ENCODE data around the gene MACROD2. TPM values are rescaled to one million over a fixed set of nuclear protein-coding genes. Genes with fewer than 3 reads are reported as not detected.
A peak's percentile ranks its signal among the peaks of the same experiment; 100 is the strongest.

Gene MACROD2
- total RNA-seq, 1 experiment from 2014 or later = 3.1 TPM

- intact Hi-C loops (cut with micrococcal nuclease) = no loop called here
- Mint-ChIP-seq H3K9me3 (ENCODE audit: unreplicated experiment) (no peaks in the 10 kb centered on the region), H3K27ac (ENCODE audit: low read depth, unreplicated experiment) (no peak overlapping the region), H3K36me3 (ENCODE audit: insufficient read depth, unreplicated experiment) (no peaks in the 10 kb centered on the region), H3K4me3 (ENCODE audit: unreplicated experiment) (no peak overlapping the region), H3K4me1 (ENCODE audit: insufficient read depth, unreplicated experiment) (no peaks in the 10 kb centered on the region), H3K27me3 (ENCODE audit: insufficient read depth, unreplicated experiment) (no peaks in the 10 kb centered on the region)
- POLR2A ChIA-PET = no interaction called here
- no peak for DNase-seq (ENCODE audit: unreplicated experiment)
- TF ChIP-seq CTCF (IDR thresholded peaks at IDR 0.05; ENCODE audit: unreplicated experiment) = no peak
- CTCF ChIA-PET = interaction anchor here (0.7 to 1.4 kb wide), 2 partner anchors 10 to 593 kb away, joined by 3 to 6 read pairs; no protein-coding TSS in a partner anchor
- no TSS peak for BruUV-seq (replicated peaks)
These were observed 1340.7 kb downstream of the MACROD2 start for GRCh38 chr20:15336011-15336410.

GRCh38 chr20:15336536-15336935 lies 1341.2 kb downstream of the MACROD2 start:
- Mint-ChIP-seq H3K27ac (ENCODE audit: low read depth, unreplicated experiment) (no peak overlapping the region), H3K4me1 (ENCODE audit: insufficient read depth, unreplicated experiment) (no peaks in the 10 kb centered on the region), H3K9me3 (ENCODE audit: unreplicated experiment) (no peaks in the 10 kb centered on the region), H3K27me3 (ENCODE audit: insufficient read depth, unreplicated experiment) (no peaks in the 10 kb centered on the region), H3K4me3 (ENCODE audit: unreplicated experiment) (no peak overlapping the region), H3K36me3 (ENCODE audit: insufficient read depth, unreplicated experiment) (no peaks in the 10 kb centered on the region)
- intact Hi-C loops (cut with micrococcal nuclease) = no loop called here
- CTCF ChIA-PET = interaction anchor here (1.2 to 1.4 kb wide), 2 partner anchors 10 to 12 kb away, joined by 3 to 6 read pairs; no protein-coding TSS in a partner anchor
- POLR2A ChIA-PET = no interaction called here
- no peak for DNase-seq (ENCODE audit: unreplicated experiment)
- no peak for TF ChIP-seq CTCF (IDR thresholded peaks at IDR 0.05; ENCODE audit: unreplicated experiment)
- no TSS peak for BruUV-seq (replicated peaks)

GRCh38 chr20:15339264-15339663 lies 1343.9 kb downstream of the MACROD2 start:
- no peak overlapping the region for H3K27ac Mint-ChIP-seq (ENCODE audit: low read depth, unreplicated experiment)
- TF ChIP-seq CTCF (IDR thresholded peaks at IDR 0.05; ENCODE audit: unreplicated experiment) = no peak
- no TSS peak for BruUV-seq (replicated peaks)
- peak; percentile 6 for DNase-seq (ENCODE audit: unreplicated experiment)
- H3K4me1 Mint-ChIP-seq (ENCODE audit: insufficient read depth, unreplicated experiment) = no peaks in the 10 kb centered on the region
- no peaks in the 10 kb centered on the region for H3K9me3 Mint-ChIP-seq (ENCODE audit: unreplicated experiment)
- POLR2A ChIA-PET = no interaction called here
- intact Hi-C loops (cut with micrococcal nuclease) = no loop called here
- no peaks in the 10 kb centered on the region for H3K27me3 Mint-ChIP-seq (ENCODE audit: insufficient read depth, unreplicated experiment)
- H3K36me3 Mint-ChIP-seq (ENCODE audit: insufficient read depth, unreplicated experiment) = no peaks in the 10 kb centered on the region
- no peak overlapping the region for H3K4me3 Mint-ChIP-seq (ENCODE audit: unreplicated experiment)
- CTCF ChIA-PET = interaction anchor here (0.7 kb wide), 1 partner anchor 927 kb away, joined by 3 read pairs; no protein-coding TSS in a partner anchor

- BruUV-seq (replicated peaks) = no TSS peak
- Mint-ChIP-seq H3K4me1 (ENCODE audit: insufficient read depth, unreplicated experiment) (no peaks in the 10 kb centered on the region), H3K27me3 (ENCODE audit: insufficient read depth, unreplicated experiment) (no peaks in the 10 kb centered on the region), H3K36me3 (ENCODE audit: insufficient read depth, unreplicated experiment) (no peaks in the 10 kb centered on the region), H3K27ac (ENCODE audit: low read depth, unreplicated experiment) (no peak overlapping the region), H3K9me3 (ENCODE audit: unreplicated experiment) (no peaks in the 10 kb centered on the region), H3K4me3 (ENCODE audit: unreplicated experiment) (no peak overlapping the region)
- intact Hi-C loops (cut with micrococcal nuclease) = no loop called here
- no peak for TF ChIP-seq CTCF (IDR thresholded peaks at IDR 0.05; ENCODE audit: unreplicated experiment)
- DNase-seq (ENCODE audit: unreplicated experiment) = no peak
- ChIA-PET CTCF (no interaction called here), POLR2A (no interaction called here)
These were observed 1347.7 kb downstream of the MACROD2 start for GRCh38 chr20:15342991-15343523.

Data from MCF 10A (cell line).